HepG2 (cell line): ENCODE data around the gene EZH1. TPM values are rescaled to one million over a fixed set of nuclear protein-coding genes. Genes with fewer than 3 reads are reported as not detected.

Experiments
- DZIP1 ChIP-seq: sonication (generic); formaldehyde crosslinking; IDR thresholded peaks from 2 replicates; pipeline ENCODE4 v1.5.0; 2020; ENCODE audit warnings: mild to moderate bottlenecking, missing genetic modification reagents
- HNF4G ChIP-seq, 2 experiments: sonication (generic) in 1 of 2; formaldehyde crosslinking in 1 of 2; IDR thresholded peaks; 2 replicates each; pipeline versions ENCODE4 v1.4.0 to v1.6.1; 2011 to 2020; ENCODE audit warnings: borderline replicate concordance in 2 of 2, low read depth in 2 of 2, mild to moderate bottlenecking in 2 of 2, low read length in 1 of 2, missing genetic modification reagents in 1 of 2, moderate library complexity in 1 of 2
- HOXA9 ChIP-seq: sonication (generic); formaldehyde crosslinking; IDR thresholded peaks from 2 replicates; pipeline ENCODE4 v1.8.1; 2022; ENCODE audit warnings: missing genetic modification reagents, mild to moderate bottlenecking, moderate library complexity, borderline replicate concordance
- IRF2 ChIP-seq: IDR thresholded peaks from 2 replicates; pipeline ENCODE4 v1.6.1; 2018; ENCODE audit warnings: missing genetic modification reagents, missing compliant biosample characterization
- JUND ChIP-seq: sonication (generic); formaldehyde crosslinking; IDR thresholded peaks from 2 replicates; pipeline ENCODE4 v1.8.0; 2022; ENCODE audit warnings: mild to moderate bottlenecking, missing genetic modification reagents
- KDM5B ChIP-seq: sonication (generic); formaldehyde crosslinking; IDR thresholded peaks from 2 replicates; pipeline ENCODE4 v1.4.0; 2020; ENCODE audit warnings: missing genetic modification reagents, mild to moderate bottlenecking, borderline replicate concordance
- PHF20 ChIP-seq: sonication (generic); formaldehyde crosslinking; IDR thresholded peaks from 2 replicates; pipeline ENCODE4 v1.5.0; 2020; ENCODE audit warnings: mild to moderate bottlenecking, missing genetic modification reagents
- SOX13 ChIP-seq, 3 experiments: fragments of 450-650 bp in 1 of 3; sonication (generic) in 1 of 3; formaldehyde crosslinking in 1 of 3; IDR thresholded peaks in 2 of 3; conservative IDR thresholded peaks in 1 of 3; 2 replicates each; pipeline versions ENCODE4 v1.5.0 to v1.6.1; 2016 to 2020; ENCODE audit warnings: antibody characterized with exemption in 1 of 3, mild to moderate bottlenecking in 1 of 3, missing compliant biosample characterization in 1 of 3, missing genetic modification reagents in 1 of 3, moderate library complexity in 1 of 3
- TERF1 ChIP-seq: sonication (generic); formaldehyde crosslinking; IDR thresholded peaks from 2 replicates; pipeline ENCODE4 v1.8.0; 2022; ENCODE audit warnings: mild to moderate bottlenecking, missing genetic modification reagents, moderate library complexity
- ZC3H4 ChIP-seq: sonication (generic); formaldehyde crosslinking; IDR thresholded peaks from 2 replicates; pipeline ENCODE4 v1.4.0; 2020; ENCODE audit warnings: missing genetic modification reagents, borderline replicate concordance
- ZNF256 ChIP-seq: sonication (generic); formaldehyde crosslinking; conservative IDR thresholded peaks from 2 replicates; pipeline ENCODE4 v1.4.0; 2020; ENCODE audit warnings: missing genetic modification reagents
- ZNF431 ChIP-seq: sonication (generic); formaldehyde crosslinking; IDR thresholded peaks from 2 replicates; pipeline ENCODE4 v1.9.0; 2022; ENCODE audit warnings: missing genetic modification reagents, low read depth, mild to moderate bottlenecking, borderline replicate concordance
- ZNF709 ChIP-seq: sonication (generic); formaldehyde crosslinking; IDR thresholded peaks from 2 replicates; pipeline ENCODE4 v1.5.0; 2020; ENCODE audit warnings: mild to moderate bottlenecking, missing genetic modification reagents
- ZNF746 ChIP-seq: sonication (generic); formaldehyde crosslinking; IDR thresholded peaks from 2 replicates; pipeline ENCODE4 v1.8.0; 2022; ENCODE audit warnings: mild to moderate bottlenecking, missing genetic modification reagents
- ZNF749 ChIP-seq: sonication (generic); formaldehyde crosslinking; IDR thresholded peaks from 2 replicates; pipeline ENCODE4 v1.8.0; 2022; ENCODE audit warnings: mild to moderate bottlenecking, missing genetic modification reagents, moderate library complexity, borderline replicate concordance
- ZSCAN5A ChIP-seq: sonication (generic); formaldehyde crosslinking; IDR thresholded peaks from 2 replicates; pipeline ENCODE4 v1.8.0; 2022; ENCODE audit warnings: mild to moderate bottlenecking, missing genetic modification reagents, borderline replicate concordance
- polyA plus RNA-seq, 8 experiments: library from polyadenylated mRNA; depleted of rRNA in 3 of 8; stranded (reverse) in 7 of 8; unstranded in 1 of 8; fragments of >200 nt; fragmentation: Illumina TruSeq in 4 of 8; extraction: Trizol in 4 of 8; gene quantifications; 2 replicates each; pipeline versions ENCODE4 v1.2.1 to v1.2.3, GENCODE V29; 2011 to 2016; ENCODE audit warnings: low read depth in 4 of 8, missing spikeins in 1 of 8, mixed read lengths in 1 of 8; ENCODE audit not compliant: insufficient read depth in 1 of 8
- total RNA-seq, 5 experiments: library from RNA; depleted of rRNA; stranded (reverse); fragments of >200 nt; fragmentation: Illumina TruSeq; extraction: Trizol; gene quantifications; 2 replicates each; pipeline ENCODE4 v1.2.3, GENCODE V29; 2016; ENCODE audit warnings: low read depth in 1 of 5
- TF ChIP-seq, protein P1 (sequence below): sonication (generic); formaldehyde crosslinking; conservative IDR thresholded peaks from 2 replicates; pipeline ENCODE4 v1.8.0; 2022; ENCODE audit warnings: missing genetic modification reagents
- TF ChIP-seq, protein P2 (sequence below): sonication (generic); formaldehyde crosslinking; IDR thresholded peaks from 2 replicates; pipeline ENCODE4 v1.8.0; 2023; ENCODE audit warnings: mild to moderate bottlenecking, missing genetic modification reagents
- TF ChIP-seq, protein P3 (sequence below): sonication (generic); formaldehyde crosslinking; IDR thresholded peaks from 2 replicates; pipeline ENCODE4 v1.4.0; 2020; ENCODE audit warnings: missing genetic modification reagents

Gene EZH1
- total and polyA plus RNA-seq, 2 of the 13 experiments (the other 11 are each of a cell fraction or from before 2014, with no cell fraction given) = 11.6 to 24.0 TPM

- TF ChIP-seq HNF4G (IDR thresholded peaks at IDR 0.05; ENCODE audit: borderline replicate concordance, low read depth, low read length) (0 out of 2 replicates have a peak, but pooled peaks have one; percentile 5), HNF4G (CRISPR knock-in tag; IDR thresholded peaks at IDR 0.05; ENCODE audit: borderline replicate concordance, low read depth) (no peak), SOX13 (IDR thresholded peaks at IDR 0.05) (no peak; the same call in 1 of the 2 replicates), SOX13 (CRISPR knock-in tag; conservative IDR thresholded peaks at IDR 0.05 in 1 of 2, IDR thresholded peaks at IDR 0.05 in 1 of 2) (no peak), ZNF256 (no peak), ZNF709 (CRISPR knock-in tag) (no peak), ZNF431 (CRISPR knock-in tag) (no peak), IRF2 (CRISPR knock-in tag) (no peak), ZC3H4 (CRISPR knock-in tag) (no peak), ZSCAN5A (CRISPR knock-in tag) (no peak), JUND (no peak), ZNF746 (CRISPR knock-in tag) (0 out of 2 replicates have a peak, but pooled peaks have one; percentile 40), HOXA9 (no peak), DZIP1 (CRISPR knock-in tag) (no peak), PHF20 (no peak), TERF1 (CRISPR knock-in tag) (no peak), ZNF749 (peak; percentile 51; the same call in 1 of the 2 replicates), KDM5B (CRISPR knock-in tag) (peak; percentile 88)
- TF ChIP-seq, protein P1, sequence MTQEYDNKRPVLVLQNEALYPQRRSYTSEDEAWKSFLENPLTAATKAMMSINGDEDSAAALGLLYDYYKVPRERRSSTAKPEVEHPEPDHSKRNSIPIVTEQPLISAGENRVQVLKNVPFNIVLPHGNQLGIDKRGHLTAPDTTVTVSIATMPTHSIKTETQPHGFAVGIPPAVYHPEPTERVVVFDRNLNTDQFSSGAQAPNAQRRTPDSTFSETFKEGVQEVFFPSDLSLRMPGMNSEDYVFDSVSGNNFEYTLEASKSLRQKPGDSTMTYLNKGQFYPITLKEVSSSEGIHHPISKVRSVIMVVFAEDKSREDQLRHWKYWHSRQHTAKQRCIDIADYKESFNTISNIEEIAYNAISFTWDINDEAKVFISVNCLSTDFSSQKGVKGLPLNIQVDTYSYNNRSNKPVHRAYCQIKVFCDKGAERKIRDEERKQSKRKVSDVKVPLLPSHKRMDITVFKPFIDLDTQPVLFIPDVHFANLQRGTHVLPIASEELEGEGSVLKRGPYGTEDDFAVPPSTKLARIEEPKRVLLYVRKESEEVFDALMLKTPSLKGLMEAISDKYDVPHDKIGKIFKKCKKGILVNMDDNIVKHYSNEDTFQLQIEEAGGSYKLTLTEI (CRISPR knock-in tag) = no peak
- TF ChIP-seq, protein P2, sequence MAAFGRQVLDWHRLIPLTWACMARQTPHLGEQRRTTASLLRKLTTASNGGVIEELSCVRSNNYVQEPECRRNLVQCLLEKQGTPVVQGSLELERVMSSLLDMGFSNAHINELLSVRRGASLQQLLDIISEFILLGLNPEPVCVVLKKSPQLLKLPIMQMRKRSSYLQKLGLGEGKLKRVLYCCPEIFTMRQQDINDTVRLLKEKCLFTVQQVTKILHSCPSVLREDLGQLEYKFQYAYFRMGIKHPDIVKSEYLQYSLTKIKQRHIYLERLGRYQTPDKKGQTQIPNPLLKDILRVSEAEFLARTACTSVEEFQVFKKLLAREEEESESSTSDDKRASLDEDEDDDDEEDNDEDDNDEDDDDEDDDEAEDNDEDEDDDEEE (CRISPR knock-in tag) = no peak
- TF ChIP-seq, protein P3, sequence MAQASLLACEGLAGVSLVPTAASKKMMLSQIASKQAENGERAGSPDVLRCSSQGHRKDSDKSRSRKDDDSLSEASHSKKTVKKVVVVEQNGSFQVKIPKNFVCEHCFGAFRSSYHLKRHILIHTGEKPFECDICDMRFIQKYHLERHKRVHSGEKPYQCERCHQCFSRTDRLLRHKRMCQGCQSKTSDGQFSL (CRISPR knock-in tag) = peak; percentile 33
Observed at GRCh38 chr17:42676424-42677011, 68.3 kb downstream of the EZH1 start, which contains the start of gene PLEKHH3 (continued).
